ENCODE data around the gene PITX2.

- TF ChIP-seq, protein P1, sequence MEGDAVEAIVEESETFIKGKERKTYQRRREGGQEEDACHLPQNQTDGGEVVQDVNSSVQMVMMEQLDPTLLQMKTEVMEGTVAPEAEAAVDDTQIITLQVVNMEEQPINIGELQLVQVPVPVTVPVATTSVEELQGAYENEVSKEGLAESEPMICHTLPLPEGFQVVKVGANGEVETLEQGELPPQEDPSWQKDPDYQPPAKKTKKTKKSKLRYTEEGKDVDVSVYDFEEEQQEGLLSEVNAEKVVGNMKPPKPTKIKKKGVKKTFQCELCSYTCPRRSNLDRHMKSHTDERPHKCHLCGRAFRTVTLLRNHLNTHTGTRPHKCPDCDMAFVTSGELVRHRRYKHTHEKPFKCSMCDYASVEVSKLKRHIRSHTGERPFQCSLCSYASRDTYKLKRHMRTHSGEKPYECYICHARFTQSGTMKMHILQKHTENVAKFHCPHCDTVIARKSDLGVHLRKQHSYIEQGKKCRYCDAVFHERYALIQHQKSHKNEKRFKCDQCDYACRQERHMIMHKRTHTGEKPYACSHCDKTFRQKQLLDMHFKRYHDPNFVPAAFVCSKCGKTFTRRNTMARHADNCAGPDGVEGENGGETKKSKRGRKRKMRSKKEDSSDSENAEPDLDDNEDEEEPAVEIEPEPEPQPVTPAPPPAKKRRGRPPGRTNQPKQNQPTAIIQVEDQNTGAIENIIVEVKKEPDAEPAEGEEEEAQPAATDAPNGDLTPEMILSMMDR (optimal IDR thresholded peaks at IDR 0.05 in 1 of 3, IDR thresholded peaks at IDR 0.05 in 1 of 3, conservative IDR thresholded peaks at IDR 0.05 in 1 of 3; ENCODE audit: extremely low read depth in 1 of 3, insufficient read depth in 2 of 3, low read length in 3 of 3): no peak
- TF ChIP-seq EZH2 (IDR thresholded peaks at IDR 0.05; ENCODE audit: low read length): peak; percentile 94
These were observed 5.0 kb downstream of the PITX2 start for GRCh38 chr4:110617646-110618580.

Measured in keratinocyte (primary cell).